Thymus (tissue), 11 donors: ENCODE data around the gene SH3PXD2A. TPM values are rescaled to one million over a fixed set of nuclear protein-coding genes. Genes with fewer than 3 reads are reported as not detected.

Experiments used
- DNase-seq, 9 donors: peaks; one replicate each; pipeline ENCODE4 v3.0.0-alpha.2; 2013; ENCODE audit warnings: low spot score in 9 of 9, low read depth in 6 of 9, missing footprints in 1 of 9
- H3K27ac ChIP-seq, 2 donors: one replicate each; pipeline ENCODE4 v1.5.1; 2013; ENCODE audit warnings: control low read depth in 1 of 2, low read depth in 1 of 2, low read length in 1 of 2, mild to moderate bottlenecking in 1 of 2, moderate library complexity in 1 of 2
- H3K27me3 ChIP-seq, 2 donors: one replicate each; pipeline ENCODE4 v1.5.1; 2013; ENCODE audit warnings: low read length in 1 of 2; ENCODE audit not compliant: control insufficient read depth in 2 of 2, insufficient read depth in 1 of 2
- H3K36me3 ChIP-seq, 2 donors: one replicate each; pipeline ENCODE4 v1.5.1; 2013; ENCODE audit warnings: low read length in 1 of 2, mild to moderate bottlenecking in 1 of 2, moderate library complexity in 1 of 2; ENCODE audit not compliant: control insufficient read depth in 2 of 2, insufficient read depth in 2 of 2
- H3K4me1 ChIP-seq, 2 donors: one replicate each; pipeline ENCODE4 v1.5.1; 2013; ENCODE audit warnings: low read length in 2 of 2; ENCODE audit not compliant: control insufficient read depth in 2 of 2, insufficient read depth in 2 of 2
- H3K4me3 ChIP-seq, 2 donors: one replicate each; pipeline ENCODE4 v1.5.1; 2013; ENCODE audit warnings: low read length in 2 of 2, control low read depth in 1 of 2, mild to moderate bottlenecking in 1 of 2
- H3K9me3 ChIP-seq, 2 donors: one replicate each; pipeline ENCODE4 v1.5.1; 2013; ENCODE audit warnings: low read length in 1 of 2, mild to moderate bottlenecking in 1 of 2; ENCODE audit not compliant: control insufficient read depth in 2 of 2, insufficient read depth in 1 of 2
- WGBS: extraction: QIAGEN DNeasy Blood & Tissue Kit; methylation state at CpG from one replicate; pipeline ENCODE4 v1.1.7; 2013; 5-methylcytosine and 5-hydroxymethylcytosine counted together
- polyA plus RNA-seq: library from polyadenylated mRNA; stranded (reverse); fragments of 200-250 nt; gene quantifications from one replicate; pipeline ENCODE4 v1.2.3, GENCODE V29; 2013
- total RNA-seq: library from RNA; stranded (reverse); fragments of 120-200 nt; gene quantifications from one replicate; pipeline ENCODE4 v1.2.4, GENCODE V29; 2013
- donor health status: healthy.

The SH3PXD2A gene
- total and polyA plus RNA-seq, 2 donors = 3.8 to 9.5 TPM

GRCh38 chr10:103678178-103678526 lies 177.2 kb downstream of the SH3PXD2A start:
- Histone ChIP-seq H3K27me3 (no peaks in the 10 kb centered on the region), H3K36me3 (no peaks in the 10 kb centered on the region), H3K4me1 (peaks cover 0 to 20% of the 10 kb centered on the region in 2 donors), H3K9me3 (no peaks in the 10 kb centered on the region), H3K27ac (peak overlapping the region; percentile 31 to 77), H3K4me3 (no peak overlapping the region)
- 15% methylated on average over 12 of the region's 12 CpGs for whole genome bisulfite sequencing
- peak in 7 of 9 donors; percentile 19 to 89 (median 43) for DNase-seq

GRCh38 chr10:103677486-103678177 lies 177.7 kb downstream of the SH3PXD2A start:
- no peaks in the 10 kb centered on the region for H3K36me3 ChIP-seq
- no peak overlapping the region for H3K4me3 ChIP-seq
- H3K27ac ChIP-seq = peak overlapping the region; percentile 31 to 77
- 63% methylated on average over 13 of the region's 13 CpGs for WGBS
- peaks cover 0 to 20% of the 10 kb centered on the region in 2 donors for H3K4me1 ChIP-seq
- no peak for DNase-seq
- no peaks in the 10 kb centered on the region for H3K27me3 ChIP-seq
- H3K9me3 ChIP-seq = no peaks in the 10 kb centered on the region

- Histone ChIP-seq H3K4me3 (no peak overlapping the region), H3K27ac (peak overlapping the region; percentile 77), H3K27me3 (no peaks in the 10 kb centered on the region), H3K9me3 (no peaks in the 10 kb centered on the region), H3K4me1 (peaks cover 0 to 20% of the 10 kb centered on the region in 2 donors), H3K36me3 (no peaks in the 10 kb centered on the region)
- WGBS = 93% methylated on average over 16 of the region's 16 CpGs
- DNase-seq = no peak
These were observed 178.4 kb downstream of the SH3PXD2A start for GRCh38 chr10:103676851-103677417.

- no peaks in the 10 kb centered on the region for H3K9me3 ChIP-seq
- 84% methylated on average over 7 of the region's 7 CpGs for WGBS
- H3K27ac ChIP-seq = peak overlapping the region; percentile 65 to 77
- no peak overlapping the region for H3K4me3 ChIP-seq
- H3K27me3 ChIP-seq = no peaks in the 10 kb centered on the region
- DNase-seq = no peak
- H3K4me1 ChIP-seq = peaks cover 0 to 20% of the 10 kb centered on the region in 2 donors
- H3K36me3 ChIP-seq = no peaks in the 10 kb centered on the region
These were observed 179.2 kb downstream of the SH3PXD2A start for GRCh38 chr10:103676058-103676785.

- no peak for DNase-seq
- Histone ChIP-seq H3K27me3 (peaks cover 0 to 9% of the 10 kb centered on the region in 2 donors), H3K9me3 (no peaks in the 10 kb centered on the region), H3K4me1 (peaks cover 0 to 19% of the 10 kb centered on the region in 2 donors), H3K4me3 (no peak overlapping the region), H3K27ac (no peak overlapping the region), H3K36me3 (no peaks in the 10 kb centered on the region)
- WGBS = 94% methylated on average over 3 of the region's 3 CpGs
These were observed 181.8 kb downstream of the SH3PXD2A start for GRCh38 chr10:103673606-103674005.

- Histone ChIP-seq H3K36me3 (no peaks in the 10 kb centered on the region), H3K4me1 (peaks cover 0 to 9% of the 10 kb centered on the region in 2 donors), H3K27me3 (peaks cover 0 to 16% of the 10 kb centered on the region in 2 donors), H3K4me3 (no peak overlapping the region), H3K9me3 (no peaks in the 10 kb centered on the region), H3K27ac (no peak overlapping the region)
- DNase-seq = no peak
- 81% methylated on average over 7 of the region's 7 CpGs for WGBS
These were observed 183.0 kb downstream of the SH3PXD2A start for GRCh38 chr10:103672345-103672744.

- no peak for DNase-seq
- Histone ChIP-seq H3K27me3 (peaks cover 0 to 16% of the 10 kb centered on the region in 2 donors), H3K4me1 (peaks cover 0 to 6% of the 10 kb centered on the region in 2 donors), H3K9me3 (no peaks in the 10 kb centered on the region), H3K36me3 (no peaks in the 10 kb centered on the region), H3K4me3 (no peak overlapping the region), H3K27ac (no peak overlapping the region)
- 92% methylated on average over 10 of the region's 10 CpGs for WGBS
These were observed 184.1 kb downstream of the SH3PXD2A start for GRCh38 chr10:103671126-103671895.

- Histone ChIP-seq H3K4me3 (no peak overlapping the region), H3K27me3 (peaks cover 0 to 16% of the 10 kb centered on the region in 2 donors), H3K27ac (no peak overlapping the region), H3K4me1 (peaks cover 0 to 6% of the 10 kb centered on the region in 2 donors), H3K9me3 (no peaks in the 10 kb centered on the region), H3K36me3 (no peaks in the 10 kb centered on the region)
- no peak for DNase-seq
- WGBS = 91% methylated on average over 2 of the region's 2 CpGs
These were observed 185.4 kb downstream of the SH3PXD2A start for GRCh38 chr10:103669944-103670343.
